GM12892 (cell line): Measurements from ENCODE around the gene SH3RF1.

Experiments used
- POLR2A ChIP-seq: IDR thresholded peaks from 2 replicates; pipeline ENCODE4 v1.6.1; 2011; ENCODE audit warnings: low read depth, low read length, control low read depth
- POLR2AphosphoS5 ChIP-seq: IDR thresholded peaks from 2 replicates; pipeline ENCODE4 v1.6.1; 2011; ENCODE audit warnings: low read depth, low read length, control low read depth
- TAF1 ChIP-seq: IDR thresholded peaks from 2 replicates; pipeline ENCODE4 v1.6.1; 2011; ENCODE audit warnings: low read depth, mild to moderate bottlenecking, control low read depth, low read length, borderline replicate concordance

DNA sequence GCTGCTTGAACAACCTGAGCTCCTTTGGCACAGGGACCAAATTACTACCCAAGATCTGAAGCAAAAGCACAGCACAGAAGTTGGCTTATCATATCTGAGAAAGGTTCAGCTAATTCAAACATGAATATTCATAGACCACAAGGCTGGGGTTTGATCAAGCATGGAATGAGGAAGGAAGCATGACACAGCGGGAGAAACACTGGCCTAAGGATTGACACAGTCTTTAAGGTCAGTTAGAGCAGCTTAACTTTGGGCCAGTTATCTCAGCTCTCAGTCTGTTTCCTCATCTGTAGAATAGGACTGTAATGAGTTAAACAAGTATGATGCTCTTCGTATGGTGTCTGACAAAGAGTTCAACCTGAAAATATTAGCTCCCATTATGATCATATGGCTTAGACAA lies 172.2 kb downstream of the SH3RF1 start:
- no peak for TF ChIP-seq POLR2A
- TF ChIP-seq POLR2AphosphoS5 = no peak
- TF ChIP-seq TAF1 = no peak
